Activated CD4-positive, alpha-beta memory T cell treated with anti-CD3 and anti-CD28 coated beads, Interleukin-2, amount 10 ng/mL, durations not matched to agents 7 days and 5 days (primary cell): Measurements from ENCODE around the gene ALDH3A1. TPM values are rescaled to one million over a fixed set of nuclear protein-coding genes. Genes with fewer than 3 reads are reported as not detected.

ENCODE experiments used
- CTCF ChIA-PET: fragments of 350-600 bp; sonication (Branson Sonifier 250); formaldehyde crosslinking; loops from one replicate; lab custom pipeline; 2021; ENCODE audit warnings: antibody characterized with exemption, inconsistent platforms; lab: Charles Lee
- POLR2A ChIA-PET: fragments of 350-600 bp; sonication (Branson Sonifier 250); formaldehyde crosslinking; loops from one replicate; lab custom pipeline; 2021; ENCODE audit warnings: antibody characterized with exemption; lab: Charles Lee
- DNase-seq: peaks from one replicate; pipeline ENCODE4 v3.0.0-alpha.2; 2020
- H3K27ac Mint-ChIP-seq: one replicate; pipeline ENCODE4 v1.8.0; 2021; ENCODE audit warnings: mild to moderate bottlenecking, mixed read lengths
- H3K27me3 Mint-ChIP-seq: one replicate; pipeline ENCODE4 v1.8.0; 2021; ENCODE audit warnings: mixed read lengths
- H3K36me3 Mint-ChIP-seq: one replicate; pipeline ENCODE4 v1.8.0; 2021; ENCODE audit warnings: low read depth, mixed read lengths
- H3K4me1 Mint-ChIP-seq: one replicate; pipeline ENCODE4 v1.8.0; 2021; ENCODE audit warnings: mixed read lengths
- H3K4me3 Mint-ChIP-seq: one replicate; pipeline ENCODE4 v1.8.0; 2021; ENCODE audit warnings: mild to moderate bottlenecking, mixed read lengths
- H3K9me3 Mint-ChIP-seq: one replicate; pipeline ENCODE4 v1.8.0; 2021; ENCODE audit warnings: mixed read lengths
- total RNA-seq, 2 experiments: library from RNA; stranded (reverse); gene quantifications; one replicate each; pipeline ENCODE4 v1.2.3, GENCODE V29; 2021

Gene ALDH3A1
- total RNA-seq, 2 experiments from 2014 or later: not detected

GRCh38 chr17:19719355-19720209 lies 28.5 kb downstream of the ALDH3A1 start:
- ChIA-PET CTCF (no interaction called here), POLR2A (no interaction called here)
- Mint-ChIP-seq H3K27me3 (no peaks in the 10 kb centered on the region), H3K36me3 (no peaks in the 10 kb centered on the region), H3K4me1 (peaks cover 6% of the 10 kb centered on the region), H3K4me3 (no peak overlapping the region), H3K27ac (no peak overlapping the region), H3K9me3 (no peaks in the 10 kb centered on the region)
- DNase-seq: no peak

DNA sequence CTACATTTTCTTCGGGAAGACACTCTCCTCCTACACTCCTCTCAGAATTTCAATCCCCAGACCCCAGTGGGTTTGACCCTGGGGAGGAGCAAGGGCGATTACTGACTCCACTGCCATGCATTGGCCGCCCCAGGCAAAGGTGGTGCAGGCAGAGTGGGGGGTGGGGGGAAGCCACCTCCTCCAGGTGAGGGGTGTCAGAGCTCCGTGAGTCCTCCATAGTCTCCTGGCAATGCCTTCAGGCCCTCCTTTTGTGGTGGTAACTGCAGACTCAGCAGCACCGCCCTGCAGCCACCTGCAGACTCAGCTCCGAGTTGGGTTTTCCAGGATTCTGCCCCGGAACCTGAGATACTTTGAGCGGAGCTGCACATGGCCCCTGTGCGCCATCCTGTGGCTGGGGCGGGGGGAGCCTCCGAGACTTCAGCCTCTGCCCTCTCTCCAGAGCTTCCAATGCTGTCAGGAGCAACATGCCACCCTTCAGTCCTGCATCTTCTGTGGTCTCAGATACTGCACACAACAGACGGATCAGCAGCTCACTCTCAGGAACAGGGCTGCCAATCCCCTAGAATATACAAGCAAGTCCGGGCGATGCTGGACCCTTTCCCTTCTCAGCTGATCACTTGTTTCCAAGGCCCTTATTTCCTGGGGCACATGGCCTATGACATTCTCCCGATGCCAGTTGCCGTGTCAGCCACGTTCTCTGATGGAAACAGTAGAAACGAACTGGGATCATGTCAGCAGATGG lies 29.3 kb downstream of the ALDH3A1 start:
- H3K9me3 Mint-ChIP-seq: no peaks in the 10 kb centered on the region
- H3K4me3 Mint-ChIP-seq: no peak overlapping the region
- DNase-seq: no peak
- no peaks in the 10 kb centered on the region for H3K36me3 Mint-ChIP-seq
- no peaks in the 10 kb centered on the region for H3K4me1 Mint-ChIP-seq
- H3K27ac Mint-ChIP-seq: no peak overlapping the region
- no peaks in the 10 kb centered on the region for H3K27me3 Mint-ChIP-seq
- ChIA-PET CTCF (no interaction called here), POLR2A (no interaction called here)

- DNase-seq: no peak
- no peaks in the 10 kb centered on the region for H3K36me3 Mint-ChIP-seq
Observed at GRCh38 chr17:19718041-19718612, 30.0 kb downstream of the ALDH3A1 start.

DNA sequence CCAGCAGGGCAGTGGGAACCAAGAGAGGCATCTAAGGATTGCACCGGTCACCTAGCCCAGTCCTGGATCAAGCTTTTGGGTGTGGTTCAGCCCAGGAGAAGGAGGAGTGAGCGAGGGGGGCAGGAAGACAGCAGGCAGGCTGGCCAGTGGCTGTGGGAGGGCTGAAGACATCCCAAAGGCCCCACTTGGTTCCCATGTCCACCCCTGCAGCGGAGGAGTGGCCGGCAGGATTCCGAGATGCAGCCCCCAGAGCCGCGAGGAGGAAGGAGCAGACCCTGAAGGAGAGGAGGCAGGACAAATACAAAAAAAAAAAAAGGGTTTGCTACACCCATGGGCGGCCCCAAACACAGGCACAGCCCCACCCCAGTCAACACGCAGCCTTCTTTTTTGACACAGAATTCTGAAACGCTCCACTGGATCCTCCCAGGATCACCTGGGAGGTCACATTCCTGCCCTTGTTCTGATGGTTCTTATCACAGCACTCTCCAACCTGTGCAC lies 30.6 kb downstream of the ALDH3A1 start:
- no peaks in the 10 kb centered on the region for H3K36me3 Mint-ChIP-seq
- no peak overlapping the region for H3K27ac Mint-ChIP-seq
- no peak overlapping the region for H3K4me3 Mint-ChIP-seq
- H3K9me3 Mint-ChIP-seq: no peaks in the 10 kb centered on the region
- no peaks in the 10 kb centered on the region for H3K27me3 Mint-ChIP-seq
- POLR2A ChIA-PET: no interaction called here
- CTCF ChIA-PET: no interaction called here
- no peak for DNase-seq
- H3K4me1 Mint-ChIP-seq: no peaks in the 10 kb centered on the region

More at GRCh38 chr17:19718041-19718612, 30.0 kb downstream of the ALDH3A1 start:
- H3K27me3 Mint-ChIP-seq: no peaks in the 10 kb centered on the region
- H3K4me1 Mint-ChIP-seq: no peaks in the 10 kb centered on the region
- no peaks in the 10 kb centered on the region for H3K9me3 Mint-ChIP-seq
- H3K27ac Mint-ChIP-seq: no peak overlapping the region
- CTCF ChIA-PET: no interaction called here
- POLR2A ChIA-PET: no interaction called here
- no peak overlapping the region for H3K4me3 Mint-ChIP-seq

GRCh38 chr17:19717031-19717360 lies 31.1 kb downstream of the ALDH3A1 start:
- CTCF ChIA-PET: no interaction called here
- POLR2A ChIA-PET: no interaction called here

DNA sequence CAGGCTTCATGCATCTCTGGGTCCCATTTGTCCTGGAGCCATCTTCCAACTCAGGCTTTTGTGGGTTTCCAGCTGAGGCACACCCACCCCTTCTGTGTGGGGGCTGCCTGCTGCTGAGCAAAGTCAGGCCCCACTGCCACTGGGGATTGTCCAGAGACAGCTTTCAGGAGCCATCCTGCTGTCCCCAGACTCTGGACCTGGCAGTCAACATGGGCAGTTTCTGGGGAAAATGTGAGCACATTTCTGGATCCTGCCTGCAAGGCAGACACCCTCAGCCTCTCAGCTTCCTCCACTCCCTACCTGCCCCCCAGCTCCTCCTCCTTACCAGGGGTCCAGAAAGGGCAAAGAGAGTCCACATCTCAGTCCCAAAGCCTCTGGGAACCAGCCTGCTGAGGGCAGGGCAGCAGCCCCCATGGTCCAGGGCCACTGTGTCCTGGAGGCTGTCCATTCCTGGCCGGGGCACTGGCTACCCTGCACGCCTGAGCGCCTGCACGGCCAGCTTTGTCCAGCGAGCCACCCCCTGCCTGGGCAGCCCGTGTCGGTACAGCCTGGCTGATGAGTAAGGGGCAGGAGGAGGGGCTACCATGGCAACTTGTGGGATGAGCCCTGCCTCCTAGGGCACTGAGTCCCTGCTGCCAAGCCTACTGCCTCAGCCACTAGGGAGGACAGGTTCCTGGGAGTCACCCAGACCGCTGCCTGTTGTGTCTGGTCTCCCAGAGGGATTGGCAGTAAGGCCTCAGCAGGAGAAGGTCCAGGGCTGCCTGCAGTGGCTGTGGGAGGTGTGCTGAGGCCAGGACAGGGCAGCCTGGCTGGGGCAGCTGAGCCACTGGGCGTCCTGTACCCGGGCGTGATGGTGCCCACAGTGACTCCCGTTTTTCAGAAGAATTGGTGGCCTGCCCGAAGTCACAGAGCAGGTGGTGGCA lies 31.7 kb downstream of the ALDH3A1 start, which contains the start of gene SLC47A2:
SLC47A2 (minus strand) TSS at position 477 of the 923 bp plus-strand sequence; CDS start at position 448, 29 bp downstream.
- POLR2A ChIA-PET: no interaction called here
- CTCF ChIA-PET: no interaction called here
- no peak within 1 kb of the TSS for H3K4me3 Mint-ChIP-seq
- no peak within 1 kb of the TSS for H3K27ac Mint-ChIP-seq
- no peak for DNase-seq
- H3K27me3 Mint-ChIP-seq: no peaks in the 10 kb centered on the region
- no peaks in the 10 kb centered on the region for H3K36me3 Mint-ChIP-seq
- H3K9me3 Mint-ChIP-seq: no peaks in the 10 kb centered on the region
- no peaks in the 10 kb centered on the region for H3K4me1 Mint-ChIP-seq

More at GRCh38 chr17:19717031-19717360, 31.1 kb downstream of the ALDH3A1 start:
- H3K4me1 Mint-ChIP-seq: no peaks in the 10 kb centered on the region
- H3K9me3 Mint-ChIP-seq: no peaks in the 10 kb centered on the region
- H3K4me3 Mint-ChIP-seq: no peak overlapping the region
- H3K27ac Mint-ChIP-seq: no peak overlapping the region
- no peaks in the 10 kb centered on the region for H3K36me3 Mint-ChIP-seq
- no peak for DNase-seq
- no peaks in the 10 kb centered on the region for H3K27me3 Mint-ChIP-seq

DNA sequence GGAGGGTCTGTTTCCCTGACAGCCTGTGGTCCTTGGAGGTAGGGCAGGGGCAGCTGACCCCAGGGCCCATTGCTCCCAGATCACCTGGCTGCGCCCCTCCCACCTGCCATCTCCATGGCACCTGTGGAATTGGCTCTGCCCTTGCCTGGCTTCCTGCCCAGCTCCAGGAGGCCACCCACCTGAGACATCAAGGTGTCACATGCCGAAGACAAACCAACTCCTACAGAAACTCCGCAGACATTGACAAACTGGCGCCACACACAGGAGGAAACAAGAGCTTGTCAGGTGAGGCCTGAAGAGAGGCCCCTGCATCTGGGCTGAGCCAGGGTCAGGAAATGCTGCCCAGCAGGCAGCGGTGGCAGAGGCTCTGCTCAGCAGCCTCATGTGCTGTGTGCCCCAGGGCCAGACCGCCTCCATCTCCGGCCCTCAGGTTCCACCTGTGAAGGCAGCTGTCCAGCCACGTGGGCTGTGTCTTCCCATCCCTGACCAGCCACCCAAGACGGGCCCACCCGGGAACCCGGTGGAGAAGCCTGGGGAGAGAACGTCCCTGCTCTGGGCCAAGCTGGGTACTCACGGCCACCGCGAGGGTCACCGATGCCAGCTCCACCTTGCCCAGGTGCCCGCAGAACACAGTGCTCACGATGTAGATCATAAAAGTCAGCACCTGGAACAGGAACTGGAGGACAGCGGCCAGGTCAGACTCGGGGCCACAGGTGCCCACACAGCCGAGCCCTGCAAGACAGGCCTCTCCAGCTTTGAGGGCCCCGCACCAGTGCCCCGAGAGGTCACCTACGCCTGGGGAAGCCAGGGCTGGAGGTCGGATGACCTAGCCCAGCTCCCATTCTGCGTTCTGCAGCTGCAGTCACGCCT lies 33.3 kb downstream of the ALDH3A1 start:
- ChIA-PET CTCF (no interaction called here), POLR2A (no interaction called here)
- H3K9me3 Mint-ChIP-seq: no peaks in the 10 kb centered on the region
- DNase-seq: no peak
- no peaks in the 10 kb centered on the region for H3K36me3 Mint-ChIP-seq
- H3K4me1 Mint-ChIP-seq: no peaks in the 10 kb centered on the region
- H3K27me3 Mint-ChIP-seq: no peaks in the 10 kb centered on the region
- no peak overlapping the region for H3K27ac Mint-ChIP-seq
- H3K4me3 Mint-ChIP-seq: no peak overlapping the region

GRCh38 chr17:19713901-19714361 lies 34.2 kb downstream of the ALDH3A1 start:
- no peaks in the 10 kb centered on the region for H3K27me3 Mint-ChIP-seq
- POLR2A ChIA-PET: no interaction called here
- CTCF ChIA-PET: no interaction called here
- no peaks in the 10 kb centered on the region for H3K36me3 Mint-ChIP-seq
- no peaks in the 10 kb centered on the region for H3K4me1 Mint-ChIP-seq
- no peak overlapping the region for H3K4me3 Mint-ChIP-seq
- H3K9me3 Mint-ChIP-seq: no peaks in the 10 kb centered on the region
- no peak for DNase-seq
- H3K27ac Mint-ChIP-seq: no peak overlapping the region

DNA sequence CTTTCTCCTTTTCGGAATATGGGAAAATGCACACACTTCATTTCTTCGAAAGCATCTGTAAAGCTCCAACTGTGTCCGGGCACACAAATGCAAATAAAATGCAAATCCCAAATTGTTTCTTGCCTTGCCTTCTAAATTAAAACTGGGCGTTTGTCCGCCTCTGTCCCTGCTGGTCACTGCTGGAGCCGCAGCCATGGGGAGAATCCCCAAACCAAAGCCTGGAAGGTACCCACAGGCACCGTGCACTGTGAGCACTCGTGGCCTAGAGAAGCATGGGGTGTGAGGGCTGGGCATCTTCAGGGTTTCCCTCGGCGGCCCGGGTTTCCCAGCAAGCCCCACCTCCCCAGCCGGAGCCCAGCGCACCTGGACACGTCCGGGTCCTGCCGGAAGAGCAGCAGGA lies 34.6 kb downstream of the ALDH3A1 start:
- CTCF ChIA-PET: no interaction called here

DNA sequence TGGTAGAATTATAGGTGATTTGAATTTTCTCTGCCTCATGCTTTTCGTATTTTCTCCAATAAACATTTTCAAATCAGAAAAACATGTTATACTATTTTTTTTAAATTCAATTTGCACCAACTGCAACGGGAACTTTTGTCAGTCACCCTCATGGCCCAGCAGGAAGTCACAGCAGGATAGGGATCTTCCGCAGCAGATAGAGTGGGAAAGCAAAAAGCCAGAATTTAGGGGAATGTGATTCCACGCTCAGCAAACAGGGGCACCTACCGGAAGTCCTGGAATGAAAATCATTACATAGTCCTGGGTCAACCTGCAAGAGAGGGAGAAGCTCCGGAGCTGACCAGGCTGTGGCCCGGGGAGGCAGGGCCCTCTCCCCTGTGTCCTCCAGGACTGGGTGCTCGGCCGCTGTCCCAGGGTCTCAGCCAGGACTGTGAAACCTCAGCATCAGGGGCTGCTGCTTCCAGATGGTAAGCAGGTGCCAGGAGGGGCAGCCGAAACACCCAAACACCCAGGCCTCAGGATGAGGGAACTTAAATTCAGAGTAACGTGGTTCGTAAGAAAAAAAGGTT lies 35.6 kb downstream of the ALDH3A1 start:
- DNase-seq: no peak
- H3K27me3 Mint-ChIP-seq: no peaks in the 10 kb centered on the region
- POLR2A ChIA-PET: no interaction called here
- no peaks in the 10 kb centered on the region for H3K9me3 Mint-ChIP-seq
- no peaks in the 10 kb centered on the region for H3K36me3 Mint-ChIP-seq
- H3K4me3 Mint-ChIP-seq: no peak overlapping the region
- CTCF ChIA-PET: no interaction called here
- no peak overlapping the region for H3K27ac Mint-ChIP-seq
- H3K4me1 Mint-ChIP-seq: no peaks in the 10 kb centered on the region

More for the DNA sequence above, 34.6 kb downstream of the ALDH3A1 start:
- no peak for DNase-seq
- no peaks in the 10 kb centered on the region for H3K36me3 Mint-ChIP-seq
- no peaks in the 10 kb centered on the region for H3K27me3 Mint-ChIP-seq
- no peaks in the 10 kb centered on the region for H3K9me3 Mint-ChIP-seq
- H3K27ac Mint-ChIP-seq: no peak overlapping the region
- no peaks in the 10 kb centered on the region for H3K4me1 Mint-ChIP-seq
- H3K4me3 Mint-ChIP-seq: no peak overlapping the region
- POLR2A ChIA-PET: no interaction called here

DNA sequence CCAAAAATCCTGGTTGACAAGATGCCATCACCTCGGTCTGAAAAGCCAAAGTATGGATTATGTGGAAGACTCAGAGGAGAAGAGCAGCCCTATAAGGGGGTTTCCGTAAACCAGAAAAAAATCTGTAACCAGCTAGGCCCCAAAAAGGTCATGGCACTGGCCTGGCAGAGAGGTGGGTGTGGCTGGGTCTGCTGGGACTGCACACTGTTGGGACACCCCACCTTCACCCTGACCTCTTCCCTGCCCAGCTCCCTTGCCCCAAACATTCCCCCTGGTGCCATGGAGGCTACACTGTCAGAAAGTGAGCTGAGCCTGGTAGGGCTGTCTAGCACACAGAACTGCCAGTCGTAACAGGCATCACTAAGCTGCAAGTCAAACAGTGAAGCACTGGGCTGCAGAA lies 38.3 kb downstream of the ALDH3A1 start:
- H3K36me3 Mint-ChIP-seq: no peaks in the 10 kb centered on the region
- no peak overlapping the region for H3K4me3 Mint-ChIP-seq
- no peak for DNase-seq
- no peaks in the 10 kb centered on the region for H3K9me3 Mint-ChIP-seq
- H3K27ac Mint-ChIP-seq: no peak overlapping the region
- ChIA-PET CTCF (no interaction called here), POLR2A (no interaction called here)
- H3K4me1 Mint-ChIP-seq: no peaks in the 10 kb centered on the region
- no peaks in the 10 kb centered on the region for H3K27me3 Mint-ChIP-seq
